ENCODE measurements around the gene C2orf81. TPM values are rescaled to one million over a fixed set of nuclear protein-coding genes. Genes with fewer than 3 reads are reported as not detected.

C2orf81 gene
- total RNA-seq, 1 donor from 2014 or later, result 3.7 TPM

GRCh38 chr2:74439373-74439772 lies 18.0 kb upstream of the C2orf81 start:
- DNase-seq, result no peak
- peak overlapping the region; percentile 99 for H3K27ac Mint-ChIP-seq (ENCODE audit: unreplicated experiment)

GRCh38 chr2:74438248-74438647 lies 16.8 kb upstream of the C2orf81 start:
- DNase-seq, result no peak
- peaks cover 24% of the 10 kb centered on the region for H3K4me1 Mint-ChIP-seq (ENCODE audit: low read depth, unreplicated experiment)
- H3K27ac Mint-ChIP-seq (ENCODE audit: unreplicated experiment), result peak overlapping the region; percentile 81
- peaks cover 13% of the 10 kb centered on the region for H3K27me3 Mint-ChIP-seq (ENCODE audit: unreplicated experiment)
- no peaks in the 10 kb centered on the region for H3K36me3 Mint-ChIP-seq (ENCODE audit: unreplicated experiment)
- TF ChIP-seq CTCF (IDR thresholded peaks at IDR 0.05; ENCODE audit: partially characterized antibody, unreplicated experiment), result no peak
- peak overlapping the region; percentile 95 for H3K4me3 Mint-ChIP-seq (ENCODE audit: unreplicated experiment)
- peaks cover 16% of the 10 kb centered on the region for H3K9me3 Mint-ChIP-seq (ENCODE audit: unreplicated experiment)

More at GRCh38 chr2:74439373-74439772, 18.0 kb upstream of the C2orf81 start:
- Mint-ChIP-seq H3K4me3 (ENCODE audit: unreplicated experiment) (peak overlapping the region; percentile 95), H3K4me1 (ENCODE audit: low read depth, unreplicated experiment) (peaks cover 24% of the 10 kb centered on the region), H3K36me3 (ENCODE audit: unreplicated experiment) (no peaks in the 10 kb centered on the region), H3K27me3 (ENCODE audit: unreplicated experiment) (peaks cover 13% of the 10 kb centered on the region), H3K9me3 (ENCODE audit: unreplicated experiment) (peaks cover 16% of the 10 kb centered on the region)
- no peak for TF ChIP-seq CTCF (IDR thresholded peaks at IDR 0.05; ENCODE audit: partially characterized antibody, unreplicated experiment)

- Mint-ChIP-seq H3K4me1 (ENCODE audit: low read depth, unreplicated experiment) (peaks cover 24% of the 10 kb centered on the region), H3K27me3 (ENCODE audit: unreplicated experiment) (peaks cover 11% of the 10 kb centered on the region), H3K9me3 (ENCODE audit: unreplicated experiment) (peaks cover 14% of the 10 kb centered on the region), H3K27ac (ENCODE audit: unreplicated experiment) (no peak overlapping the region), H3K36me3 (ENCODE audit: unreplicated experiment) (no peaks in the 10 kb centered on the region), H3K4me3 (ENCODE audit: unreplicated experiment) (peak overlapping the region; percentile 36)
- no peak for DNase-seq
- no peak for TF ChIP-seq CTCF (IDR thresholded peaks at IDR 0.05; ENCODE audit: partially characterized antibody, unreplicated experiment)
Observed at GRCh38 chr2:74436848-74437695, 15.7 kb upstream of the C2orf81 start.

- no peak for DNase-seq
- TF ChIP-seq CTCF (IDR thresholded peaks at IDR 0.05; ENCODE audit: partially characterized antibody, unreplicated experiment), result no peak
- Mint-ChIP-seq H3K27ac (ENCODE audit: unreplicated experiment) (no peak overlapping the region), H3K27me3 (ENCODE audit: unreplicated experiment) (peaks cover 11% of the 10 kb centered on the region), H3K9me3 (ENCODE audit: unreplicated experiment) (peaks cover 14% of the 10 kb centered on the region), H3K4me1 (ENCODE audit: low read depth, unreplicated experiment) (peaks cover 24% of the 10 kb centered on the region), H3K4me3 (ENCODE audit: unreplicated experiment) (no peak overlapping the region), H3K36me3 (ENCODE audit: unreplicated experiment) (no peaks in the 10 kb centered on the region)
Observed at GRCh38 chr2:74436111-74436805, 14.8 kb upstream of the C2orf81 start.

- Mint-ChIP-seq H3K27ac (ENCODE audit: unreplicated experiment) (no peak overlapping the region), H3K4me1 (ENCODE audit: low read depth, unreplicated experiment) (peaks cover 2% of the 10 kb centered on the region), H3K4me3 (ENCODE audit: unreplicated experiment) (no peak overlapping the region), H3K36me3 (ENCODE audit: unreplicated experiment) (no peaks in the 10 kb centered on the region), H3K9me3 (ENCODE audit: unreplicated experiment) (peaks cover 6% of the 10 kb centered on the region), H3K27me3 (ENCODE audit: unreplicated experiment) (peaks cover 3% of the 10 kb centered on the region)
- DNase-seq, result no peak
- TF ChIP-seq CTCF (IDR thresholded peaks at IDR 0.05; ENCODE audit: partially characterized antibody, unreplicated experiment), result no peak
Observed at GRCh38 chr2:74430502-74430901, 9.1 kb upstream of the C2orf81 start.
